ENCODE measurements around the gene TRMT112. TPM values are rescaled to one million over a fixed set of nuclear protein-coding genes. Genes with fewer than 3 reads are reported as not detected.
"Not testable (repeated sequence)": the region's sequence is repeated elsewhere in the genome, so short reads cannot be mapped to it uniquely, and the experiment has no call there.

Gene TRMT112
- total RNA-seq, 2 donors from 2014 or later, result 60.6 to 67.5 TPM

DNA sequence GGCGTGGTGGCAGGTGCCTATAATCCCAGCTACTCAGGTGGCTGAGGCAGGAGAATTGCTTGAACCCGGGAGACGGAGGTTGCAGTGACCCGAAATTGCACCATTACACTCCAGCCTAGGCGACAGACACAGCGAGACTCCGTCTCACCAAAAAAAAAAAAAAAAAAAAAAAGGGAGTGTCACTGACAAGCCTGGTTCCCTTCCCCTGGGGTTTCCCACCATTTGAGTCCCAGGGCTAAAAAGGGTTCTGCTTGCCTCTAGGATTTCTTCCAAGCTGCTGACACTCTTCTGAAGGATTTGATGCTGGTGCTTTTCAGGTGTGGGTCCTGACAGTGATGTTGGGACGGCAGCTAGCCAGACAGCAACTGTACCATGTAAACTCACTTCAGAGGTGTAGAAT lies 21.4 kb upstream of the TRMT112 start:
- intact Hi-C loops (cut with DNase I, micrococcal nuclease), result no loop called here
- ATAC-seq (no peak), DNase-seq (no peak)

DNA sequence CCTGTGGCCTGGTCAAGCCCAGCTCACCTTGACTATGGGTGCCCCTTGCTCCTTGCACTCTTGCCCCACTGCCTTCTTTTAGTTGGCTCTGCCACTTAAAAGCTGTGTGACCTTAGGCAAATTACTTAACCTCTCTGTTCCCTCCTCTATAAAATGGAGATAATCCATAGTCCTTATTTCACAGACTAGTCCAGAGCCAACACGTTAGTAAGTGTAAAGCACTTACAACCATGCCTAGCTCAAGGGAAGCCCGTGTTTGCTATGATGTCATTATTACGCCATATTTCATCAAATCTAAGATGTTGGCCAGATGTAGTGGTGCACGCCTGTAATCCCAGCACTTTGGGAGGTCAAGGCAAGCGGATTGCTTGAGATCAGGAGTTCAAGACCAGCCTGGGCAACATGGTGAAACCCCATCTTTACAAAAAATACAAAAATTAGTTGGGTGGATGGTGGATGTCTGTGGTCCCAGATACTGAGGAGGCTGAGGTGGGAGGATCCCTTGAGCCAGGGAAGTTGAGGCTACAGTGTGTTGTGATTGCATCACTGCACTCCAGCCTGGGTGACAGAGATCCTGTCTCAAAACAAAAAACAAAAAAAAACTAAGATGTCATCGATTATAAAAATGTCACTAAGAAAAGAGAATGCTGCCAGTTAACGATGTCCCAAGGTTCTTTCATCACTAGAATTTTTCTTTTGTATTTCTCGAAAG lies 20.3 kb upstream of the TRMT112 start:
- no peak for DNase-seq
- ATAC-seq, result no peak
- intact Hi-C loops (cut with DNase I, micrococcal nuclease), result no loop called here

DNA sequence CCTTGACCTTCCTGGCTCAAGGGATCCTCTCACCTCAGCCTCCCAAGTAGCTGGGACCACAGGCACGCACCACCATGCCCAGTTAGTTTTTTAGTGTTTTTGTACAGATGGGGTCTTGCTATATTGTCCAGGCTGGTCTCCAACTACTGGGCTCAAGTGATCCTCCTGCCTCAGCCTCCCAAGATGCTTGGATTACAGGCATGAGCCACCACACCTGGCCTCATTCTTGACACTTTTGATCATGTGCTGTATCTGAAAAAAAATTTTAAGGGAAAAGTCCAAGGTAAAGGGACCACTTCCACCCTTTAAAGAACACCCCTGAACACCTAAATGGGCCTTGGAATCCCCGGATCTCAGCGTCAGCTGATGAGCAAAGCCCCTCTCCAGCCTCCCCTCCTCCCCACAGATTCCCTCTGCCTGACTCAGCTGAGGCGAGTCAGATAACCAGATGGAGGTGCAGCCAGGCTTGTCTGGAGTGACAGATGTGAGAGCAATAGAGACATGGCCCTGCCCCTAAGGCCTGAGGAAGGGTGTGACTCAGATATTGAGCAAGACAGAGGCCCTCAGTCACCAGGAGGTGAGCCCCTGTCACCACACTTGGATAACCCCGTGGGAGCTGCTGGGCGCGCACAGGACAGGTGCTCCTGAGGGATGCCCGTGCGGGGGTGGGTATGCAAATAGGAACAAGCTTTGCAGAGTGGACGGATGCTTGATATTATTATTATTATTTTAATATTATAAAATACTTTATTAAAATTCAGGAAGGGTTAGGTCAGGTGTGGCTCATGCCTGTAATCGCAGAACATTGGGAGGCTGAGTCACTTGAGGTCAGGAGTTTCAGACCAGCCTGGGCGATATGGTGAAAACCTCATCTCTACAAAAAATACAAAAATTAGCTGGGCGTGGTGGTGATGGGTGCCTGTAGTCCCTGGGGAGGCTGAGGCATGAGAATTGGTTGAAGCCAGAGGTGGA lies 17.7 kb upstream of the TRMT112 start:
- DNase-seq, result peak; percentile 63 to 87
- intact Hi-C loops (cut with DNase I, micrococcal nuclease), result no loop called here
- peak; percentile 73 for ATAC-seq

DNA sequence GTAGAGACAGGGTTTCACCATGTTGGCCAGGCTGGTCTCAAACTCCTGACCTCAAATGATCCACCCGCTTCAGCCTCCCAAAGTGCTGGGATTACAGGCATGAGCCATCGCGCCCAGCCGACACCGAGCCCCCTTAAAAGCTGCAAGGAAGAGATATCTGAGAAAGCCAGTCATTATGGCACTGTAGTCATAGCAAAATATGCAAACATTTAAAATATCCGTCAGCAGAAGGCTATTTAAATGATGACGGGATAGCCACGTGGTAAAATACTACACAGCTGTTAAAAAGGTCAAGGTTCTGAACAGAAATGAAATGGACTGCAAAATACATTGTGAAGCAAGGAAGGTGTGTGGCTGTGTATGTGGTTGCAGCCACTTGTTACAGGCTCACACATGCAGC lies 16.2 kb upstream of the TRMT112 start:
- ATAC-seq (no peak), DNase-seq (no peak)
- intact Hi-C loops (cut with DNase I, micrococcal nuclease), result no loop called here

DNA sequence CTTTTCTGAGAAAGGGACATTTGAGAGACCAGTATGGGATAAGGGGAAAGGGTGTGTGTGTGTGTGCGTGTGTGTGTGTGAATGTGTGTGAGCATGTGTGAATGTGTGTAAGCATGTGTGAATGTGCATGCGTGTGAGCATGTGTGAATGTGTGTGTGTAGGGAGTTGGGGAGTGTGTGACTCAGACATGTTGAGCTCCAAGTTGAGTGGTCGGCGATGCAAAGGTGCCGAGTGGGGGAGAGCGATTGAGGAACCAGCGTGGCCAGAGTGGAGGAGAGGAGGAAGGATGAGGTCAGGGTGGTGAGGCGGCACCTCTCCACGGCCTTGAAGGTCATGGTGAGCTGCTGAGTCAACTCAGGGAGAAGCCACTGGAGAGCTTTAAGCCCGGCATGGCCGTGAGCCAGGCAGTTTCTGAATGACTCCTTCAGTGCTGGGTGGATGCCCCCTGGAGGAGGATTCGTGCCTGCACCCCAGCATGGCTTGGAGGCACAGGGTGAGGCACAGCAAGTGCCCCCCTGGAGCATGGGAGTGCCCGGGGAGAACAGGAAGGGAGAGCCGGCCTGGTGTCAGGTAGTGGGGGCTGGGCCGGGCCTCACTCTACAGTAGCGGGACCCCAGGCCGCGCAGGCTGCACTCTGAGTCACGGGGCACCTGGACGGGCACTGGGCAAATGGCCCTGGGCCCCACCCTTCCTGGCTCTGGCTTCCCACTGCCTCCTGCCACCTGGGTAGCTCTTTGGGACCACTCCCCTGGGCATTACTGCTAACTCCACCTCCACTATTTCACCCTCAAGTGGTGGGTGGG lies 14.4 kb upstream of the TRMT112 start:
- ATAC-seq, result peak; percentile 61
- DNase-seq, result peak; percentile 90 to 93
- intact Hi-C loops (cut with DNase I, micrococcal nuclease), result no loop called here

DNA sequence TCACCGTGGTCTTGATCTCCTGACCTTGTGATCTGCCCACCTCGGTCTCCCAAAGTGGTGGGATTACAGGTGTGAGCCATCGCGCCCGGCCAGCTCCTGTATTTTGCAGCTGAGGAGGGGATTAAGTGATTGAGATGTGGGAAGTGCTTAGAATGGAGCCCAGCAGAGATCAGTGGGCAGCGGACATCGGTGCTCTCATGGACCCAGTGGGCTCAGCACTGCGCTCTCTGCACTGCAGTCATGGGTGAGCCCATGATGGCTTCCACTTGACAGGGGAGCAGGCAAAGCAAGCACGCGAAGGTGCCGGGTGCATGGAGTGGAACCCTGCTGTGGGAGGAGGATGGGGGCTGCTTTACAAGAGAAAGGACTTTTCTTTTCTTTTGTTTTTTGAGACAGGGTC lies 13.5 kb upstream of the TRMT112 start:
- ATAC-seq (no peak), DNase-seq (no peak)
- intact Hi-C loops (cut with DNase I, micrococcal nuclease), result no loop called here

DNA sequence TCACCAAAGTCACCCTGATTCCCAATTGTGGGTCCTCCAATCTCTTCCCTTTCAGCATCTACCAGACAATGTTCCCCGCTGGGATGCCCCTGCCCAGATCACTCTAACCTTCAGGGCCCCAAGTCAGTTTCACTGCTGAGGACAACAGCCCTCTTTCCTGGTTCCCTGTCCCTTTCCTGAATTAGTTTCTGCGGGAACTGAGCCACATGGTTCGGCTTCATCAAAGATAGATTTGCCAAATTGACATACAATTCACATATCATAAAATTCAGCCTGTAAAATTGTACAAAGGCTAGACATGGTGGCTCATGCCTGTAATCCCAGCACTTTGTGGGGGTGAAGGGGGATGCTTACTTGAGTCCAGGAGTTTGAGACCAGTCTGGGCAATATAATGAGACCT lies 10.6 kb upstream of the TRMT112 start:
- intact Hi-C loops (cut with DNase I, micrococcal nuclease), result no loop called here
- DNase-seq, result peak in 1 of 2 donors; percentile 53

DNA sequence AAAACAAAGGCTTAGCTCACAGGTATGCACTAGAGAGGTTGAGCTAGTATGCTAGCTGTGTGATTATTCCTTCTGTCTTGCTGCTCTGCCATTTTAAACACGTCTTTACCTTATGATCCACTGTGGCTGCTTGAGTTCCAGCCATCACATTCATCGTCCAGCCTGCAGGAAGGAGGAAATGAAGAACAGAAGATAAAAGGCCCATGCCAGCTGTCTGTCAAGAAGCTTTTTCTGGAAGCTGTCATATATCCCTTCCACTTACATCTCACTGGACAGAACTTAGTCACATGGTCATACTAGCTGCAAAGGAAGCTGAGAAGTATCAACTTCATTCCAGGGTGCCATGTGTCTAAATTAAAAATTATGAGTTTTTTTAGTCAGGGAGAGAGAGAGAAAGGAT lies 10.0 kb upstream of the TRMT112 start:
- ATAC-seq (no peak), DNase-seq (no peak)
- intact Hi-C loops (cut with DNase I, micrococcal nuclease), result no loop called here

More for the DNA sequence above, 10.6 kb upstream of the TRMT112 start:
- peak; percentile 35 for ATAC-seq

DNA sequence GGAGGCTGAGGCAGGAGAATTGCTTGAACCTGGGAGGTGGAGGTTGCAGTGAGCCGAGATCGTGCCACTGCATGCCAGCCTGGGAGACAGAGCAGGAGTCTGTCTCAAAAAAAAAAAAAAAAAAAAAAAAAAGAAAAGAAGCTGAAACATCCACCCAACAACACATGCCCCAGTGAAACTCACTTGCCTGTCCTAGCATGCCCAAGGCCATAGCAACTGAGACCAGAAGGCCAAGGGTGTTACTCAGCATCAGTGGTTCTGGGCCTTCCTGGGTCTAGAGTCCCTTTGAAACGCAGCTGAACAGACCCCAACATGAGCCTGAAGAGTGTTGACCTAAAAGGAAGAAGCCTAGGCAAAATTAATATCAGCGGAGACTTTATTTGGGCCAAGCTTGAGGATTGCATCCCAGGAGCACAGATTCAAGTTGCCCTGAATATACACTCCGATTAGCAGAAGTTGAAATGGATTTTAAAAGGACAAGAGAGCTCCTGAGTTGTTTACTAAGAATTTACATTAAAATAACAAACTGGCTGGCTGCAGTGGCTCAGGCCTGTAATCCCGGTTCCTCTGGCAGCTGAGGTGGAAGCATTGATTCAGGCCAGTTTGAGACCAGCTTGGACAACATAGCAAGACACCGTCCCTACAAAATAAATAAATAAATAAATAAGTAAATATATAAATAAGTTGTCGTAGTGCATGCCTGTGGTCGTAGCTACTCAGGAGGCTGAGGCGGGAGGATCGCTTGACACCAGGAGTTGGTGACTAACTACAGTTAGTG lies 7.5 kb upstream of the TRMT112 start:
- ATAC-seq, result no peak

DNA sequence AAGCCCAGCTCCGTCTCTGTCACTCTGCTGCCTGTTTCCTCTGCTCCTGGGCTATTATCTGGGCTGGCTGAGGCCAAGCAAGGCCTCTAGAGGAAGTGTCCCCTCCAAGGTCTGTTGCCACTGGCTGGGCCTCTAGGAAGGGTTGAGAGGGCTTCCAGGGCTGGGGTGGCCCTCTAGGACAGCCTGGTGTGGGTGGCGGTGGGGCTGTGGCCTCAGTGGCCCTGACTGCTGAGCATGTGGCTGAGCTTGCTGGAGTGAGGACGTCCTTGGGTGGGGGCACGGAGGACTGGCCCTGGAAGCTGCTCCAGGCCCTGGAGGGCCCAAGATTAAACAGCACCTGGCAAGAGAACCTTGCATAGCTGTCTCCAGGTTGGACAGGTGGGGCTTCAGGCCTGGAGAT lies 6.6 kb upstream of the TRMT112 start:
- intact Hi-C loops (cut with DNase I, micrococcal nuclease); ATAC-seq; DNase-seq: not testable (repeated sequence)

More for the DNA sequence above, 7.5 kb upstream of the TRMT112 start:
- DNase-seq, result no peak
- intact Hi-C loops (cut with DNase I, micrococcal nuclease), result no loop called here

DNA sequence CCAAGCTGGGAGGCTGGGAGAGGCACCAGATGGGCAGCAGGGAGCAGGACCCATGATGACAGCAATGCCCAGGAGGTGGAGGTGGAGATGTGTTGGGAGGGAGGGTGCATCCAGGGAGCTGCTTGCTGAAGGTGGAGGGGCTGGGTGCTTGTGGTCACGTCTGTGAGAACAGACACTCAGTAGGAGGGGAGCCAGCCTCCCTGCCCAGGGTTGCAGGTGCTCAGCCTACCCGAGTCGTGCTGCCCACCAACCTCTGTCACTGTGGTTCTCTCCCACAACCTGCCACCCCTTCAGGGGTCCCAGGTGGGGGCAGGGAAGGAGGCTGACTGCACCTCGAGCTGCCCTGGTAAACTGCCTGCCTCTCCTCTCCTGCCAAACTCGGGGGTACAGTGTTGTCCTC lies 6.0 kb upstream of the TRMT112 start:
- no peak for ATAC-seq
- no peak for DNase-seq
- intact Hi-C loops (cut with DNase I, micrococcal nuclease), result no loop called here

DNA sequence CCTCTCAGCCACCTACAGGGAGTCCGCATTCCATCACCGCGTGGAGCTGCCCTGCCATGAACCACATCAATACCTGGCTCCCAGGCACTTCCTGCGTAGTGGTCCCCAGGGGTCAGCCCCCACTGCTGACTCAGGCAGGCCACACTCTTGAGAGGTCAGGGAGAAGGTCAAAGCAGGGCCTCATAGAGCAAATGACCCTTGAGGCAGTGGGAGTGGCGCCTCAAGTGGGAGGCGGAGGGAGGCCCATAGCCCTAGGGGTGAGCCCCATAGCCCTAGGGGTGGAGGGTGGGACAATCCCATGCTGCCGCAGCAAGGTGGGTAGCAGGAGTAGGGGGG lies 5.5 kb upstream of the TRMT112 start:
- ATAC-seq, result no peak
- DNase-seq, result no peak
- intact Hi-C loops (cut with DNase I, micrococcal nuclease), result no loop called here

DNA sequence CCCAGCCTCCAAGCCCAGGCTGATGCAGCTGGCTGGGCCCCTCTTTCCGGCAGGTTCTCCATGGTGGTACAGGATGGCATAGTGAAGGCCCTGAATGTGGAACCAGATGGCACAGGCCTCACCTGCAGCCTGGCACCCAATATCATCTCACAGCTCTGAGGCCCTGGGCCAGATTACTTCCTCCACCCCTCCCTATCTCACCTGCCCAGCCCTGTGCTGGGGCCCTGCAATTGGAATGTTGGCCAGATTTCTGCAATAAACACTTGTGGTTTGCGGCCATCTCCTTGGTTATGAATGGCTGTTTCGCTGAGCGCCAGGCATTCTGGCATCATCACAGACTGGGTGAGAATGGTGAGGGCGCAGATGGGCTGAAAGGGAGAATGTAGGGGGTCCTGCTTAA lies 4.2 kb upstream of the TRMT112 start:
- peak; percentile 48 for ATAC-seq
- DNase-seq, result peak; percentile 72 to 81
- intact Hi-C loops (cut with DNase I, micrococcal nuclease), result no loop called here

DNA sequence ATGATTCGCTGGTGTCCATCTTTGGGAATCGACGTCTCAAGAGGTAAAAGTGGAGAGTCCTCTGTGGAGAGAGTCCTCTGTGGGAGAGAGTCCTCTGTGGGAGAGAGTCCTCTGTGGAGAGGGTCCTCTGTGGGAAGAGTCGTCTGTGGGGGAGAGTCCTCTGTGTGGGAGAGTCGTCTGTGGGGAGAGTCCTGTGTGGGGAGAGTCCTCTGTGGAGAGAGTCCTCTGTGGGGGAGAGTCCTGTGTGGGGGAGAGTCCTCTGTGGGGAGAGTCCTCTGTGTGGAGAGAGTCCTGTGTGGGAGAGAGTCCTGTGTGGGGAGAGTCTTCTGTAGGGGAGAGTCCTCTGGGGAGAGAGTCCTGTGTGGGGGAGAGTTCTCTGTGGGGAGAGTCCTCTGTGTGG lies 3.7 kb upstream of the TRMT112 start:
- DNase-seq, result no peak
- intact Hi-C loops (cut with DNase I, micrococcal nuclease), result no loop called here
- no peak for ATAC-seq

DNA sequence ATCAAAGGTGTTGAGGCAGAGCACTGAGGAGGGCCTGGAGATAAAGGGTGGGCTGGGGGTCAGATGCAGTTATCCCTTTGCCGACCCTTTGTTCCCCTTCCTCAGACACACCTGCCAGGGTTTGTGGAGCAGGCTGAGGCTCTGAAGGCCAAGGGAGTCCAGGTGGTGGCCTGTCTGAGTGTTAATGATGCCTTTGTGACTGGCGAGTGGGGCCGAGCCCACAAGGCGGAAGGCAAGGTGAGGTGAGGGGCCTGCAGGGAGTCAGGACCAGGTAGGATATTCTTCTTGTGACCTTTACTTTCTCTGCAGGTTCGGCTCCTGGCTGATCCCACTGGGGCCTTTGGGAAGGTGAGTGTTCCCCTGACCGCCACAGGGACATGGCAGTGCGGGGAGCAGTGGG lies 3.2 kb upstream of the TRMT112 start:
- ATAC-seq (no peak), DNase-seq (no peak)
- intact Hi-C loops (cut with DNase I, micrococcal nuclease), result no loop called here

DNA sequence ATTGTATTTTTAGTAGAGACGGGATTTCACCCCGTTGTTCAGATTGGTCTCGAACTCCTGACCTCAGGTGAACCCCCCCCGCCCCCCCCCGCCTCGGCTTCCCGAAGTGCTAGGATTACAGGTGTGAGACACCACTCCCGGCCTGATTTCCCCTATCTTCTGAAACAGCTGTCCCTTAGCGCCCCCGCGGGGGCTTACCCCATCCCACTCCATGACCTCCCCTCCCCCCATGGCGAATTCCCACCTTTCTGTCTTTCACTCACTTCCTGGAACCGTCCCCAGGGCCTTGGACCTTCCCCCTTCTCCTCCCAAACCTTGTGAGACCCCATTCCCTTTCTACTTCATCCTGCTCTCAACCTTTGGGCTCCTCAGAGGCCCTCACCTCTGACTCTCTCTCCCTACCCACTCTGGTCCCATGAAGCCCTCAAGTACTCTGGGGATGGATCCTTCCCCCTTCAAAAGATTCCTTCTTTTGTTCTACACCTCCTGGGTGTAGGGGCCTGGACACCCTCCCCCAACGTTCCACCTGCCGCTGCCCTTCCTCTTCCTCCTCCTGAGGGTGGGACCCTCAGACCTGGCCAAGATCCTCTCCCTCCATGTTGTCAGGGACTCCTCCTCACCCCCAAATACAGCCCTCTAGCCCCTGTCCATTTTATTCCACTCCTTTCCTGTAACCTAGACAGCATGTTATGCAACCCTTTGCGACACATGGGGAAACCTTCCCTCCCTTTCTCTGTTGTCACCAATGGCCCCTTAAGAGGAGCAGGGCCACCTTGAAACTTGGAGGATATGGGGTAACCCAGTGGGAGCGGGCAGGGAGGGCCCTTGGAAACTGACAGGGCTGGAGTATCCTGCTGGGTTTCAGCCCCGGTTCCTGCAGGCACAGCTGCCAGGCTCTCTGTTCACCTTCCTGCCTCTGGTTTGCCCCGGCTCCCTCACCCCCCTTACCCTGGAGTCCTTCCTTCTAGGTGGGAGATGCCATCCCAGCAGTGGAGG lies 1.7 kb upstream of the TRMT112 start:
- intact Hi-C loops (cut with DNase I, micrococcal nuclease), result no loop called here
- no peak for ATAC-seq
- peak in 1 of 2 donors; percentile 61 for DNase-seq

DNA sequence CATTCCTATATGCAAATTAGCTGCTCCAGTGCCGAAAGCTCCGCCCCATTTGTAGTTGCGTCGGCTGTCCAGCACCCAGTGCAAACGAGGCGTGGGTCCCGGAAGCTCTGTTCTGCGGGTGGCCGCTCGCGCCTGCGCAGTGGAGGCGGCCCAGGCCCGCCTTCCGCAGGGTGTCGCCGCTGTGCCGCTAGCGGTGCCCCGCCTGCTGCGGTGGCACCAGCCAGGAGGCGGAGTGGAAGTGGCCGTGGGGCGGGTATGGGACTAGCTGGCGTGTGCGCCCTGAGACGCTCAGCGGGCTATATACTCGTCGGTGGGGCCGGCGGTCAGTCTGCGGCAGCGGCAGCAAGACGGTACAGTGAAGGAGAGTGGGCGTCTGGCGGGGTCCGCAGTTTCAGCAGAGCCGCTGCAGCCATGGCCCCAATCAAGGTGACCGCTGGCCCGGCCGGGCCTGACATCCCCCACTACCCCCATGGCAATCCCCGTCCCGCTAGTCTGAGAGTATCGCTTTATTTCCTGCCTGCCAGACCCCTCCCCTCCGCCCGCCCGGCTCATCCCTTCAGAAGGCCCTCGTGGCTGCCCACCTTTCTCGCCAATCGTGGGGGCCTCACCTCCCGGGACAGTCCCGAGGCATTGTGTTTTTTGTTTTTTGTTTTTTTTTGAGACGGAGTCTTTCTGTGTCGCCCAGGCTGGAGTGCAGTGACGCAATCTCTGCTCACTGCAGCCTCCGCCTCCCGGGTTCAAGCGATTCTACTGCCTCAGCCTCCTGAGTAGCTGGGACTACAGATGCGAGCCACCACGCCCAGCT lies 804 bp upstream of the TRMT112 start, which contains the start of gene PRDX5:
Gene PRDX5, plus strand, starts transcription at position 161 of the 805 bp plus-strand sequence. Its CDS starts 95 bp downstream, at position 256.
- DNase-seq (peak; percentile 95 to 98), ATAC-seq (peak; percentile 68)
- intact Hi-C loops (cut with DNase I, micrococcal nuclease), result no loop called here
